Bronchial epithelial cell (primary cell): ENCODE results near the gene ABCC4. TPM values are rescaled to one million over a fixed set of nuclear protein-coding genes. Genes with fewer than 3 reads are reported as not detected.

Experiments
- DNase-seq: peaks from one replicate; pipeline ENCODE4 v3.0.0-alpha.2; 2010; ENCODE audit warnings: low read depth
- FAIRE-seq: peaks from 2 replicates; lab custom pipeline; 2011; peaks lifted over from hg19 to GRCh38; lab: Jason Lieb, UNC
- H3K27me3 ChIP-seq: 2 replicates; pipeline ENCODE4 v1.5.1; 2011; ENCODE audit warnings: low read length; ENCODE audit not compliant: control insufficient read depth, insufficient read depth
- H3K36me3 ChIP-seq: 2 replicates; pipeline ENCODE4 v1.5.1; 2011; ENCODE audit warnings: low read length; ENCODE audit not compliant: control insufficient read depth, insufficient read depth
- H3K4me3 ChIP-seq: 2 replicates; pipeline ENCODE4 v1.5.1; 2011; ENCODE audit warnings: mild to moderate bottlenecking, low read depth, low read length, control low read depth
- total RNA-seq: library from RNA; depleted of rRNA; stranded (reverse); fragments of >200 nt; gene quantifications from 2 replicates; pipeline ENCODE4 v1.2.1, GENCODE V29; 2014
- TF ChIP-seq, protein P1 (sequence below): IDR thresholded peaks from 2 replicates; pipeline ENCODE4 v1.5.1; 2011; ENCODE audit warnings: mild to moderate bottlenecking, moderate library complexity, low read length, control low read depth, inconsistent platforms; ENCODE audit not compliant: insufficient read depth, severe bottlenecking

The ABCC4 gene
- total RNA-seq, 1 donor from 2014 or later = 6.8 TPM

DNA sequence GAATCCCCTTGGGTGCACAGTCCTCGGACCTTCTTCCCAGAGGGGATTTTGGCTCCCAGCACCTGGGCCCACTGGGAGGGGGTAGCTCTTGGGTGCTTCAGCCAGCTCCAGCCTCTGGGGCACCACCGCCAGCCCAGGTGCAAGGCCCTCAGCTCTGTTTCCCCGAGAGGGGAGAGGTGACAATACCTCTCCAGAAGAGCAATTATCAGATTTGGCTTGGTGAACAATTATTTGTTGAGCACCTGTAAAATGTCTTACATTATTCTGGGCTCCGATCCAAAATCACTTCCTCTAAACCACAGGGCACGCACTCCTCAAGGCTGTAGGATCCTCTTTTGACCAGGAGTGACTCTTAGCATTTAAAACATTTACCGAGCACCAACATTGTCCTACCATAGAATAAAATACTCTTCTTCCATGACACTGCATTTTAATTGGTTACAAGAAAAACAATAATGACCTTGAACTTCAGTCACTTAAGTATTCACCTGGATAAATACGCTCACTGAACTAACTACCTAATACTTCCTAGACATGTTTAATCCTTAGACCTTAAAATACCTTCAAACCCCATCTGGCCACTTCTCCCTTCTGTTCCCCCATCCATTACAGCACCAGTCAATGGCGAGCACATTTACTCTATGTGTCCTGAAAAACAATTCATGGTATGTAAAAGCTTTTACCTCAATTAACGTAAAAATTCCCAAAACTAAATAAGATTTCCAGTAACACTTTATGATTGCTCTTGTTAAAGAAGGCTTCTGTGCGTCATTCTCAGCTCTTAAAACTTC, 54.8 kb downstream of the ABCC4 start:
- FAIRE-seq (no peak), DNase-seq (peak; percentile 52)
- H3K27me3 ChIP-seq = peaks cover 3% of the 10 kb centered on the region
- no peaks in the 10 kb centered on the region for H3K36me3 ChIP-seq
- TF ChIP-seq, protein P1, sequence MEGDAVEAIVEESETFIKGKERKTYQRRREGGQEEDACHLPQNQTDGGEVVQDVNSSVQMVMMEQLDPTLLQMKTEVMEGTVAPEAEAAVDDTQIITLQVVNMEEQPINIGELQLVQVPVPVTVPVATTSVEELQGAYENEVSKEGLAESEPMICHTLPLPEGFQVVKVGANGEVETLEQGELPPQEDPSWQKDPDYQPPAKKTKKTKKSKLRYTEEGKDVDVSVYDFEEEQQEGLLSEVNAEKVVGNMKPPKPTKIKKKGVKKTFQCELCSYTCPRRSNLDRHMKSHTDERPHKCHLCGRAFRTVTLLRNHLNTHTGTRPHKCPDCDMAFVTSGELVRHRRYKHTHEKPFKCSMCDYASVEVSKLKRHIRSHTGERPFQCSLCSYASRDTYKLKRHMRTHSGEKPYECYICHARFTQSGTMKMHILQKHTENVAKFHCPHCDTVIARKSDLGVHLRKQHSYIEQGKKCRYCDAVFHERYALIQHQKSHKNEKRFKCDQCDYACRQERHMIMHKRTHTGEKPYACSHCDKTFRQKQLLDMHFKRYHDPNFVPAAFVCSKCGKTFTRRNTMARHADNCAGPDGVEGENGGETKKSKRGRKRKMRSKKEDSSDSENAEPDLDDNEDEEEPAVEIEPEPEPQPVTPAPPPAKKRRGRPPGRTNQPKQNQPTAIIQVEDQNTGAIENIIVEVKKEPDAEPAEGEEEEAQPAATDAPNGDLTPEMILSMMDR = no peak
- no peak overlapping the region for H3K4me3 ChIP-seq

DNA sequence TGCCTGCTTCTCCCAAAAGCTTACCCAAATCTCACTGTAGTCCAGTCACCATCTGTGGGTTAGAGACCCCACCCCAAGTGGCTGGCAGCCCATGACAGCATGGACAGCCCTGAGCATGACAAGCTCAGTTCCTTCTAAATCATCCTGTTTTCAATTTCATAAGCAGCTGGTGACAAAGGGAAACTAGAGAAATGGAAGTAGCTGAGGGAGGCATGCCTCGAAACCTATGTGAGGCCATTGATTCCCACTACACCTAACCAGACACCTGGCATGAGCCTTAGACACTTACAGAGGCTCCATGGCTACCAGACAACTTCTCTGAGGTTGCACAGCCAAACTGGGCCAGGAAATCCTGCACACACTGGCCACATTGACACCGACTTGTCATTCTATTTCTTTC, 56.2 kb downstream of the ABCC4 start:
- TF ChIP-seq, protein P1 = no peak
- Histone ChIP-seq H3K4me3 (no peak overlapping the region), H3K27me3 (peaks cover 3% of the 10 kb centered on the region), H3K36me3 (no peaks in the 10 kb centered on the region)
- DNase-seq (no peak), FAIRE-seq (no peak)

DNA sequence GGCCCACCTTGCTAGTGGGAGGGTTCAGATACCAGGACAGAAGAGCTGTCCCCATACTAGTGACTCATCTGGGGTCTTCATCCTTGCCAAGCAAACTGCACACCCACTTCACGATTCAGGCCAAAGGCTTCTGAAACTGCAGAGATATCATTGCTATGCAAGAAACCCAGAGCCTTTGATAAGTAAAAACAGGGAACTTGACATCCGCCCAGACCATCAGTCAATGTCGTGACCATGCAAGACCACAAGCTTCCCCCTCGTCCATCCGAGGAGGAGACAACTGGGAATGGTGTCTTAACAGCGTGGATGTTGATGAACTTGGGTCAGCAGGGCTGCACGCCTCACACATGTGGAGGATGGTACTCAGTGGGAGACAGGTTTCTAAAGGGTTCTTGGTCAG, 58.0 kb downstream of the ABCC4 start:
- H3K4me3 ChIP-seq = no peak overlapping the region
- H3K36me3 ChIP-seq = no peaks in the 10 kb centered on the region
- TF ChIP-seq, protein P1 = no peak
- DNase-seq = no peak
- no peak for FAIRE-seq
- H3K27me3 ChIP-seq = no peaks in the 10 kb centered on the region

DNA sequence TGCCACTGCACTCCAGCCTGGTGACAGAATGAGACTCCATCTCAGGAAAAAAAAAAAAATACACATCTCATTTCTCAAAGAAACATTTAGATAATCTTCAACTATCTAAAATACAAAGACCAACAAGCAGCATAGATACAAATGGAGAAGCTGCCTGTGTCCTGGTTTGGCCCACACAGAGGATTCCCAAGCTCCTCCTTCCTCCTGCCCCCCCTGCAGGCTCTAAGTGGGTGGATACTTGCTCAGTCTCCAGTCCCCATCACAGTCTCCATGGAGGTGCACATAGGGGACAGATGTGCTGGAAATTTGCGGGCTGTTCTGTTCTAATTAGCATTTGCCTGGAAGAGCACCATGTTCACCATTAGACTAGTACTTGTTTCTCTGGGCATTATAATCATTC, 59.9 kb downstream of the ABCC4 start:
- H3K4me3 ChIP-seq = no peak overlapping the region
- no peaks in the 10 kb centered on the region for H3K27me3 ChIP-seq
- no peak for FAIRE-seq
- H3K36me3 ChIP-seq = no peaks in the 10 kb centered on the region
- TF ChIP-seq, protein P1 = no peak
- DNase-seq = no peak

DNA sequence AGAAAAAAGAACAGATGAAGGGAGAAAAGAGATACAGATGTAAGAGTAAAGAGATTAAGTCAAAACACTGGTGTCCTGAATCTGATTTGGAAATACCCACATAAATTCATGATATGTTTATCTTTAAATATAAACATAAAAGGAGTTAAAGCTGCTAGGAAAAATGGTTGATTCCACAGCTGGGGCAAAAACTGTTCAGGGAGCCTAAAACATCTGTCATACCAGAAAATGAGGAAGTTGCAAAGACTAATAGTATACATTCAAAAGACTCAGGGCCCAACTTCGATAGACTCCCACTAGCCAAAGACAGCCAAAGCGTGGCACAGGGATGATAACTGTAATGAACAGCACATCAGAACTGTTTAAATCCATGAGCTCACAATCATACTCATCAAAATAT, 62.0 kb downstream of the ABCC4 start:
- Histone ChIP-seq H3K36me3 (no peaks in the 10 kb centered on the region), H3K27me3 (no peaks in the 10 kb centered on the region), H3K4me3 (no peak overlapping the region)
- FAIRE-seq (no peak), DNase-seq (no peak)
- TF ChIP-seq, protein P1 = no peak
